HG03280 (cell line): ENCODE data around the gene ANKRD62.
"Not testable (repeated sequence)": the region's sequence is repeated elsewhere in the genome, so short reads cannot be mapped to it uniquely, and the experiment has no call there.

Source experiments
- ATAC-seq: cut with Tn5 transposase; IDR thresholded peaks from one replicate; pipeline ENCODE4 v1.9.1; 2021; ENCODE audit warnings: mild to moderate bottlenecking, moderate library complexity; ENCODE audit not compliant: unreplicated experiment

The ANKRD62 gene

GRCh38 chr18:12092398-12093229 is 1.0 kb upstream of the ANKRD62 start:
- no peak for ATAC-seq

GRCh38 chr18:12098374-12098773 is 4.7 kb downstream of the ANKRD62 start:
- no peak for ATAC-seq

GRCh38 chr18:12099160-12099559 is 5.5 kb downstream of the ANKRD62 start:
- no peak for ATAC-seq

GRCh38 chr18:12101266-12101665 is 7.6 kb downstream of the ANKRD62 start:
- no peak for ATAC-seq

- ATAC-seq: no peak
These were observed 8.6 kb downstream of the ANKRD62 start for GRCh38 chr18:12102136-12102842.

- ATAC-seq: no peak
These were observed 12.8 kb downstream of the ANKRD62 start for GRCh38 chr18:12106471-12106870.

- ATAC-seq: no peak
These were observed 16.2 kb downstream of the ANKRD62 start for GRCh38 chr18:12109836-12110235.

- ATAC-seq: no peak
These were observed 20.5 kb downstream of the ANKRD62 start for GRCh38 chr18:12113999-12114646.

GRCh38 chr18:12119358-12119757 is 25.7 kb downstream of the ANKRD62 start:
- no peak for ATAC-seq

- ATAC-seq: no peak
These were observed 27.8 kb downstream of the ANKRD62 start for GRCh38 chr18:12121175-12122042.

- not testable (repeated sequence) for ATAC-seq
These were observed 28.4 kb downstream of the ANKRD62 start for GRCh38 chr18:12122043-12122389.

GRCh38 chr18:12127647-12128046 is 34.0 kb downstream of the ANKRD62 start:
- not testable (repeated sequence) for ATAC-seq

GRCh38 chr18:12138831-12139230 is 45.2 kb downstream of the ANKRD62 start:
- not testable (repeated sequence) for ATAC-seq

GRCh38 chr18:12140866-12141265 is 47.2 kb downstream of the ANKRD62 start:
- ATAC-seq: not testable (repeated sequence)

GRCh38 chr18:12141778-12142177 is 48.1 kb downstream of the ANKRD62 start:
- not testable (repeated sequence) for ATAC-seq

GRCh38 chr18:12149431-12149830 is 55.8 kb downstream of the ANKRD62 start:
- ATAC-seq: not testable (repeated sequence)

- no peak for ATAC-seq
These were observed 60.7 kb downstream of the ANKRD62 start for GRCh38 chr18:12154361-12154760.

GRCh38 chr18:12155996-12156395 is 62.4 kb downstream of the ANKRD62 start:
- no peak for ATAC-seq

GRCh38 chr18:12159446-12159845 is 65.8 kb downstream of the ANKRD62 start:
- no peak for ATAC-seq

- no peak for ATAC-seq
These were observed 69.1 kb downstream of the ANKRD62 start for GRCh38 chr18:12162786-12163185.
